Stimulated activated naive CD4-positive, alpha-beta T cell treated with Interleukin-2 at 50 U/mL for 16 hours (primary cell): ENCODE measurements around the gene UGT1A8.

Experiments
- DNase-seq: peaks from one replicate; lab custom pipeline; 2025; lab: John Stamatoyannopoulos, UW

UGT1A8 gene

GRCh38 chr2:233764761-233765160 lies 147.3 kb downstream of the UGT1A8 start:
- DNase-seq = no peak

GRCh38 chr2:233766416-233766815 lies 149.0 kb downstream of the UGT1A8 start:
- DNase-seq = no peak

GRCh38 chr2:233768076-233768475 lies 150.6 kb downstream of the UGT1A8 start:
- no peak for DNase-seq

GRCh38 chr2:233769260-233769659 lies 151.8 kb downstream of the UGT1A8 start:
- no peak for DNase-seq

GRCh38 chr2:233772153-233772552 lies 154.7 kb downstream of the UGT1A8 start:
- DNase-seq = no peak

GRCh38 chr2:233772583-233772982 lies 155.2 kb downstream of the UGT1A8 start:
- no peak for DNase-seq

GRCh38 chr2:233773854-233774253 lies 156.4 kb downstream of the UGT1A8 start:
- no peak for DNase-seq

GRCh38 chr2:233775414-233775813 lies 158.0 kb downstream of the UGT1A8 start:
- DNase-seq = no peak

GRCh38 chr2:233778030-233778429 lies 160.6 kb downstream of the UGT1A8 start, which contains the start of gene MROH2A:
Gene MROH2A, plus strand, starts transcription at chr2:233778330. Its CDS starts 1,029 bp downstream, at chr2:233779359.
- no peak for DNase-seq

GRCh38 chr2:233779722-233780121 lies 162.3 kb downstream of the UGT1A8 start:
- DNase-seq = no peak

- DNase-seq = no peak
These were observed 163.3 kb downstream of the UGT1A8 start for GRCh38 chr2:233780771-233781170.

GRCh38 chr2:233789554-233789953 lies 172.1 kb downstream of the UGT1A8 start:
- DNase-seq = no peak

GRCh38 chr2:233791151-233791882 lies 173.9 kb downstream of the UGT1A8 start:
- no peak for DNase-seq

GRCh38 chr2:233791883-233792329 lies 174.5 kb downstream of the UGT1A8 start:
- no peak for DNase-seq

- DNase-seq = no peak
These were observed 175.3 kb downstream of the UGT1A8 start for GRCh38 chr2:233792720-233793119.

- DNase-seq = no peak
These were observed 176.2 kb downstream of the UGT1A8 start for GRCh38 chr2:233793465-233794127.

GRCh38 chr2:233794128-233794658 lies 176.8 kb downstream of the UGT1A8 start:
- DNase-seq = no peak

- no peak for DNase-seq
These were observed 178.3 kb downstream of the UGT1A8 start for GRCh38 chr2:233795735-233796171.

GRCh38 chr2:233796254-233796653 lies 178.8 kb downstream of the UGT1A8 start:
- DNase-seq = no peak

GRCh38 chr2:233798335-233799086 lies 181.1 kb downstream of the UGT1A8 start:
- DNase-seq = no peak

GRCh38 chr2:233799087-233799665 lies 181.7 kb downstream of the UGT1A8 start:
- no peak for DNase-seq

GRCh38 chr2:233799716-233800115 lies 182.3 kb downstream of the UGT1A8 start:
- DNase-seq = no peak
